GM19463 (cell line): ENCODE measurements around the gene CDR2.
"Not testable (repeated sequence)": the region's sequence is repeated elsewhere in the genome, so short reads cannot be mapped to it uniquely, and the experiment has no call there.

Experiments used
- ATAC-seq: cut with Tn5 transposase; IDR thresholded peaks from one replicate; pipeline ENCODE4 v1.9.1; 2021; ENCODE audit warnings: mild to moderate bottlenecking, moderate library complexity; ENCODE audit not compliant: unreplicated experiment

CDR2 gene

GRCh38 chr16:22375963-22376640 is 1.7 kb upstream of the CDR2 start:
- no peak for ATAC-seq

GRCh38 chr16:22375117-22375962 is 921 bp upstream of the CDR2 start:
- ATAC-seq, result no peak

- ATAC-seq, result peak; percentile 7
Measured at GRCh38 chr16:22373662-22374310, 633 bp downstream of the CDR2 start.

- no peak for ATAC-seq
Measured at GRCh38 chr16:22372882-22373661, 1.3 kb downstream of the CDR2 start.

- ATAC-seq, result no peak
Measured at GRCh38 chr16:22370038-22370820, 4.2 kb downstream of the CDR2 start.

GRCh38 chr16:22369221-22369811 is 5.1 kb downstream of the CDR2 start:
- no peak for ATAC-seq

GRCh38 chr16:22368200-22368826 is 6.1 kb downstream of the CDR2 start:
- ATAC-seq, result not testable (repeated sequence)

GRCh38 chr16:22366889-22367288 is 7.5 kb downstream of the CDR2 start:
- ATAC-seq, result no peak

GRCh38 chr16:22366371-22366770 is 8.0 kb downstream of the CDR2 start:
- no peak for ATAC-seq

GRCh38 chr16:22364241-22364640 is 10.2 kb downstream of the CDR2 start:
- ATAC-seq, result no peak

- no peak for ATAC-seq
Measured at GRCh38 chr16:22360963-22361659, 13.3 kb downstream of the CDR2 start.

- ATAC-seq, result no peak
Measured at GRCh38 chr16:22359679-22360078, 14.7 kb downstream of the CDR2 start.

- ATAC-seq, result no peak
Measured at GRCh38 chr16:22358000-22358399, 16.4 kb downstream of the CDR2 start.

- ATAC-seq, result no peak
Measured at GRCh38 chr16:22357635-22357971, 16.8 kb downstream of the CDR2 start.

- no peak for ATAC-seq
Measured at GRCh38 chr16:22356930-22357634, 17.3 kb downstream of the CDR2 start.

- ATAC-seq, result no peak
Measured at GRCh38 chr16:22355487-22355908, 18.9 kb downstream of the CDR2 start.

- ATAC-seq, result no peak
Measured at GRCh38 chr16:22353933-22354541, 20.4 kb downstream of the CDR2 start.
